K562 treated with DMSO at 1 percent for 12 hours (cell line): ENCODE measurements around the gene ETV3. TPM values are rescaled to one million over a fixed set of nuclear protein-coding genes. Genes with fewer than 3 reads are reported as not detected.

ENCODE experiments used
- total RNA-seq: library from RNA; unstranded; fragments of 300-600 nt; gene quantifications from 2 replicates; pipeline ENCODE4 v1.2.3, GENCODE V29; 2022; ENCODE audit not compliant: insufficient read depth

The ETV3 gene
- total RNA-seq = 3.3 and 14.1 TPM in 2 replicates

DNA sequence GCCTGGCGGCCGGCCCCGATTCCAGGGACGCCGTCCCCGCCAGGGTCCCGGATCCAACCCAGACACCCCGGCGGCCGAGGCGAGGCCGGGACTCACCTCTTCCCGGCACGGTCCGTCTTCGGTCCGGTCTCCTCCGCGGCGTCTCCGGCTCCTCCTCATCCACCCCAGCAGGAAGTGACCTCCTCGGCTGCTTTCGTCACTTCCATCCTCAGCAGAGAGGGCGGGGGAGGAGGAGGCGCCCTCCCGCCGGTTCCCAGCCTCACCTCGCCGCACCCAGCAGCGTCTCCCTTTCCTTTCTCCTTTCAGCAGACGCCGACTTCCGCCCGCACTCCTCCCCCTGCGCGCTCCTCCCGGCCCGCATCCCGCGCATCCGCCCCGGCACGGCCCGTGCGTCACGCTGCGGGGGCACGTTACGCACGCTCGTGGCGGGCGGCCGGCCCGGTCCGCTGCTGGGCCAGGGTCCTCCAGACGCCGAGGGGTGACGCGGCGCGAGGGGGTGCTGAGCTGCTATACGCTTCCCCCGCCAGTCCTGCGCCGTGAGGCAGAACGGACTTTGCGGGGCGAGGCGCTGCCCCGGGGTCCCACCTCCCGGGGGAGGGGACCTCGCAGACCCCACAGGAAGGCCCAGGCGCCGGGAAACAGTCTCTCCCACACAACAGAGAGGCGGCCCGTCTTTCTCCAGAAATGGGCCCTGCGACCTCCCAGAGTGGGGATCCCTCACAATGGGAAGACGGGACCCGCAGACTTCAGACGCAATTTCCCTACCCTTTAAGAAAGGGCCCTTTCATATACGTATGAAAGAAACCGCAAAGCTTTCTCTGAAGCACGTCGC lies at the start of gene ETV3:
Gene ETV3 (minus strand): TSS at position 176 of the 832 bp plus-strand sequence. CDS start 2,043 bp downstream, outside the sequence.

DNA sequence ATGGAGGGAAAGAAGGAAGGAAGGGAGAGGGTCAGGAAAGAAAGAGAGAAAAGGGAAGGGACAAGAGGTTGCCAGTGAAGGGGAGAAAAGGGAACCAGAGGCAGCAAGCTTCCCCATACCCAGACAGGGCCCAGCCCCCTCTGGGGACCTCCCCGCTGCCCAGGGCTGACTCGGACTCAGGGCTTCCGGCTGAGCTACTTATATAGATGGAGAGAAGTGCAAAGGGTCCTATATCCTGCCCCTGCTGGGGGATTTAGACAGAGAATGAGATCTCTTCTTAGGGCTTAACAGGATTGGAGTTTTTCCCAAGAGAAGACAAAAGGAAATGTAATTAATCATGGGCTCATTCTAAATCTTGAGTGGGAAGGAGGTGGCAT lies 38.6 kb downstream of the ETV3 start, which contains the start of gene ETV3L:
Gene ETV3L (minus strand): TSS at position 176 of the 377 bp plus-strand sequence. CDS start 285 bp downstream, outside the sequence.

Other genes starting within 250 kb of the ETV3 start
- 1.8 and 2.6 TPM in 2 replicates for gene PEAR1, start 244.7 kb downstream of the ETV3 start, total RNA-seq
- 0.43 TPM in 1 of 2 replicates, not detected in the other for gene LRRC71, start 217.8 kb downstream of the ETV3 start, total RNA-seq
- 8.8 and 24.7 TPM in 2 replicates for gene ARHGEF11, start 92.7 kb downstream of the ETV3 start, total RNA-seq
- not detected in 2 replicates for gene ETV3L, start 38.6 kb downstream of the ETV3 start, total RNA-seq